ENCODE data around the gene FLOT2.
"Not testable (repeated sequence)": the region's sequence is repeated elsewhere in the genome, so short reads cannot be mapped to it uniquely, and the experiment has no call there.

FLOT2 gene

DNA sequence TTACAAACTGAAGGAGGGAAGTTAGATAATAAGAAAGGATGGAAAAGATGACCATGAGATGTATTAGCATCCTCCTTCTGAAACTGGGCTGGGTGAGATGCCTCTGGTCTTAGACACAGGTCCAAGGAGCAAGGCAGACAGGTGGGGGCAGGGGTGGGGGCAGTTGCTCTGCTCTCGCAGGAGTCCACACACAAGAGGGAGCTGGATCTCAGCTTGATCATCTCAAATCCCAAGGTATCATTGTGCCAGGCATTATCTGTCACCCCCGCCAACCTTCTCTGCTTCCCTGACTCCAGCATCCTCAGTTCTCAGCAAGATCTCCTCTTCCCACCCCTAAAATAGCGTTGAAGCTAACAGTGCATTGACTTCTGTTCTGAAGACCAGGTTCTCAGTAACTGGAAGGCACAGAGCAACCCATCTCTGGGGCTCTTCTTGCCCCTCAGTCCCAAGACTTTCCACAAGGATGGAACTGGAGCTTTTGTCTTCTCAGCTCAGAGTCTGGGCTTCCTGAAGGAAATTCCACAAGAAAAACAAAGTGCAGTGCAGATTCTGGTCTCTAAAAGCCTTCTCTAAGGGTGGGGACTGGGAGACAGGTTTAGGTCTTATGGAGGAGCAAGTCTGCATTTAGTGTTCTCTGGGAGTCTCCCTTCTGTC, 1.6 kb downstream of the FLOT2 start:
- no peak for DNase-seq

DNA sequence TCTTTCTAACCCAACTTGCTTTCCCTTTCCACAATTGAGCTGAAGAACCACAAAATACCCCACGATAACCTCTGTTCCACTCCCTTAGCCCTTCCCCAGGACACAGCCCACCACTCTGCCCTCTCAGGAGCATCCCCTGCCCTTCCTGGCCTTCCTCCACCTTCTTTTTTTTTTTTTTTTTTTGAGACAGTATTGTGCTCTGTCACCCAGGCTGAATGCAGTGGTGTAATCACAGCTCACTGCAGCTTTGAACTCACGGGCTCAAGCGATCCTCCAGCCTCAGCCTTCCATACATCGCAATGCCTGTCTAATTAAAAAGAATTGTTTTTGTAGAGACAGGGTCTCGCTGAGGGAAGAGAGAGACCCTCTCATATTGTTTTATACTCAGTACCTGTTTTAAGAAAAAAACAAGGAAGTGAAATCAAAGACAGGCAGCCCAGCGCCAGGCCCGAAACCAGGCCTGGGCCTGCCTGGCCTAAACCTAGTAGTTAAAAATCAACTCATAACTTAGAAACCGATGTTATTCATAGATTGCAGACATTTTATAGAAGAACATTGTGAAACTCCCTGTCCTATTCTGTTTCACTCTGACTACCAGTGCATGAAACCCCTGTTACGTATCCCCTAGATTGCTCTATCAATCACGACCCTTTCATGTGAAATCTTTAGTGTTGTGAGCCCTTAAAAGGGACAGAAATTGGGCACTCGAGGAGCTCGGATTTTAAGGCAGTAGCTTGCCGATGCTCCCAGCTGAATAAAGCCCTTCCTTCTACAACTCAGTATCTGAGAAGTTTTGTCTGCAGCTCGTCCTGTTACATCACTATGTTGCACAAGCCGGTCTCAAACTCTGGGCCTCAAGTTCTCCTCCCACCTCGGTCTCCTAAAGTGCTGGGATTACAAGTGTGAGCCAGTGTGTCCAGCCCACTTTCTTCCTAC, 4.0 kb downstream of the FLOT2 start:
- peak; percentile 25 to 51 for DNase-seq

- no peak for DNase-seq
Observed at GRCh38 chr17:28892024-28892423, 5.5 kb downstream of the FLOT2 start.

GRCh38 chr17:28891201-28891600, 6.3 kb downstream of the FLOT2 start:
- no peak for DNase-seq

- DNase-seq, result no peak
Observed at GRCh38 chr17:28889996-28890395, 7.5 kb downstream of the FLOT2 start.

DNA sequence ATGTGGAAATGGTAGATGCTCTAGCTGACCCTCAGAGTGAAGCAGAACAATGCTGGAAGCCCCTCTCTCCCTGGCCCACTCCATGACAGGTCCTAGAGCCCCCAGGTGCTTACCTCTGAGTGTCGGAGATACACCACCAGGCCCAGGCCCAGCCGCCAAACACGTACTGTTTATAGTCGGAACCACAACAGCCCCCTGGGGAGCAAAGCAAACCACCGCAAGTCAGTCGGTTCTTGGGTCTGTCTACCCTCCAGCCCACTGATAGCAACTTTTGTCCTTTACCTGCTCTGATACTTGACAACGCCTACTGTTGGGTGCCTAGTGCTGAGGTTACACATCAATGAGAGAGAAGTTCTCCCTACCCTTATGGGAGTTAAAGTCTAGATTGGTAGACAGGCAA, 8.7 kb downstream of the FLOT2 start:
- no peak for DNase-seq

DNA sequence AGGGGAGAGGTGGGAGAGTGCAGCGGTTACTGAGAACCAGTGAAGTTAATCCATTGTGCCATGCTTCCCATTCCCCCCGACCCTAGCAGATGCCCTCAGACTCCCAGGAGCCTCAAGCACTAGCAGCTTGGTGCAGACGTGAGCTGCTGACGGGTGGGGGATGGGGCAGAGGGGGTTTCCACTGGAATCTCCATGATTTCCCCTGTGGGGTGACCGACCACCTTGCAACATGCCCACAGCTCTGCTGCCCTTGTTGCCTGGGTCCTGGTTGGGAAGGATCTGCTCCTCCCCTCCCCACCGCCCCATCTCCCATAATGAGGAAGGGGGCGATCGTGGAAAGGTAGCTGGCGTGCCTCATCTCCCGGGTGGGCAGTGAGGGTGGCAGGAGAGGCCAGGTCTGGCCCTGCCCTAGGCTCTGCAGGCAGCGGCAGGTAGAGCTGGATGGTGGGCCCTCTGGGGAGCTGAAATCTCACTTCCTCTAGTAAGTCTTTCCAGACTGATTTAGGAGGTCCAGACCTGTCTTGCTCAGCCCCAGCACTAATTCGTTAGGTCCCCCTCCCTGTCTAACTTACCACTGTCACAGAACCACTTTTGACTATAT, 9.6 kb downstream of the FLOT2 start:
- DNase-seq, result no peak

DNA sequence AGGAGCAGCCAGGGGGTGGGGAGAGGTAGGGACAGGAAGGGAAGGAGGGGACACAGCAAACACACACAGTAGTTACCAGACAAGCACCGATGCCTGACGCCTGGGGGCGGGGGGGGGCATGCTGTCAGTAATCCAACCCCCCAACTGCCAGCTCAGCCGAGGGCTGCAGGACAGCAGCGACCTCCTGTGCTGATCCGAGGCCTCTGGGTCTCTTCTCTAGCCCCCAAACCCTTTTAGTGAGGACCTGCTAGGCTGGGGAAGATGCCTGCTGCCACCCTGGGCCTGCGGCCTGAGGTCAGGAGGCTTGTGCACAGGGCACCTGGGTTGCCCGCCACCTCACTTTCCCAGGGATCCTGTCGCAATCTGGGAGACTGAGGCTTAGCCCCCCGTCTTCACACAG, 11.6 kb downstream of the FLOT2 start:
- DNase-seq, result no peak

DNA sequence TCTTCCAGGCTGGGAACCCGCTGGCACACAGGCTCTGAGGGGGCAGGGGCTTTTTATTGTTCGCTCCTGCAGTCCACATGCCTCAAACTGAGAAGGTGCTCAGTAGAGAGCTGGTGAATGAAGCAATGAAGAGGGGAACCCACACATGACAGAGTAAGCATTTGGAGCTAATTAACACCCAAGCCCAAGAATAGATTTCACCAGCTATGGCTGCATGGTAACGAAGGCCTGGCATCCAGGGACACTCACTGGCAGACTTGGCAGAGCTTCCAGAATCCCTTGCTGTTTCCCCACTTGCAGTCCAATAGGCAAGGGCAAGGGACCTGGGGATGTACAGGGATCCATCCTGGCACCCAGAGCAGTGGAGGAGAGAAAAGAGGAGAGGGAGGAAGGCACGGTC, 12.2 kb downstream of the FLOT2 start:
- no peak for DNase-seq

DNA sequence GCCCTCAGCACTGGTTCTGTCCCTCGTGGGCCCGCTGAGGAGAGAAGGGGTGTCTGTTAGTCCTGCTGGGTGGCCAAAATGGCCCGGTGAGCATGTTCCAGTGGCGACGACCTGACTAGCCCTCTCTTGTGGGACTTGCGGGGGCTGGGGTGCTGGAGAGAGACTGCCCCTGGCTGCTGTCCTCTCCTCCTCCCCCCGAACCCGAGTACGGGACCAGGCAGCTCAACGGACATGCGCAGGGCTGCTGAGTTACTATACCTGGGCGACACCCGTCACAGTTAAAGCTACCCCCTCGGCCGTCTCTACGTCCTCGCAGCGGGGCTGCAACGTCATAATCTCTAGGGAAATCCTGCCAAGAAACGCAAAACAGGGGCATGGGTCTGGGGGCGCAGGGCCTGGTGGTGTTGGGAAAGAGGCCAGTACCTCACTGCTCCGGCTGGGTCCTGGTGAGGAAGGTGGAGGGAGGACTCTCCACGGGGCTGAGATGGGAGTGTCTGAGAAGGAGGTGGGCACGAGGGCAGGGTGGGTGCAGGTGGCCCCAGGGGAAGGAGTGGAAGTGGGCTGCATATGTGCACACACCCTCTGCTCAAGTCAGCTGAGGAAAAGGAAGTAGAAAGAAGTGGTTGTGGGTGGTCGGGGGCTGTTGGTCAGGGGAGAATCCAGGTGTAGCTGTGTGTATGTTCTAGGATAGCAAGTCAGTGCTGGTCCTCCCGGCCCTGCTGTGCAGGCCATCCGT, 13.4 kb downstream of the FLOT2 start:
- DNase-seq, result no peak

GRCh38 chr17:28882154-28882895, 15.2 kb downstream of the FLOT2 start:
- no peak for DNase-seq

GRCh38 chr17:28881533-28882056, 15.9 kb downstream of the FLOT2 start:
- DNase-seq, result no peak

DNA sequence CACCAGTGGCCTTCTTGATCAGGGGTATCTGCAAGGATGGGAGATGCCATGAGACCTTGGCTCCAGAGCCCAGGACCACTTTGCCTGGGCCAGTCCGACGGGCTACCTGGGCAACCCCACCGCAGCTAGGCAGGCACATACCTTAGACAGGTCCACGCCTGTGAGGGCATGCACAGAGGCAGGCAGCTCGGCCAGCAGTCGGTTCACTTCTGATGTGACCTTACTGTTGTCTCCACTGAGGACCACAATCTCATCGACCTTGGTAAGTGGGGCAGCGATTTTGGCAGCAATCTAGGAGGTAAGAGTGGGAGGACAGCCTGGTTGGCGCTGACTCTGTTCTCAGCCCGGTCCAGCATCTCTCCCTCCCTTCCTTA, 17.0 kb downstream of the FLOT2 start:
- DNase-seq, result no peak

DNA sequence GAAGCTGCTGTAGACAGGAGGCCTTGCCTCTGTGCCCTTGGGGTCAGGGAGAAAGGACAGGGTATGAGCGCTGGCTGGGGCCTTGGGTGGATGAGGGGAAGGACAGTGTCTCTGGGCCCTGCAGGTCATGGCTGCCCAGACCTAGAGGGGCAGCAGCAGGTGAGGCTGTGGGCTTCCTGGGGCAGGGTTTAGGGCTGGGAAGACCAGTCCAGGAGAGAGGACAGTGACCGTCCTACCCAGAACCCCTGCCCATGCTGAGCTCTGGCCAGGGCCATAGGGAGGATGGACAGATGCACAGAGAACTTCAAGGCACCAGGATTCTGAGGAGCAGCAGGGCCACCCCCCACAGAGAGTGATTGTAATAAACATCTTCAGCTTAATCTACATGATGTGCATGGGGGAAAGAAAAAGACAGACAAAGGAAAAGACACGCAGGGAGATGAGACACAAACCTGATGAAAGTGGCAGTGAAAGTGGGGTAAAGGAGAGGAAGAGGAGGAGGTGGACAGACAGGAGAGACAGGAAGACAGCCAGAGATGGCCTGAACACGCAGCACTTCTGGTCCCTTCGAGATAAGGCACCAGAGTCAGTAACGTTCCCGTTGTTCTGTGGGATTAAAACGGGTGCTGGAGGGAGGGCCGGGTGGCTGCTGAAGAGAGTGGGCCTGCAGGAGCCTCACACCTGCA, 17.5 kb downstream of the FLOT2 start:
- no peak for DNase-seq

- DNase-seq, result no peak
Observed at GRCh38 chr17:28878981-28879380, 18.6 kb downstream of the FLOT2 start.

- no peak for DNase-seq
Observed at GRCh38 chr17:28878158-28878910, 19.2 kb downstream of the FLOT2 start.

DNA sequence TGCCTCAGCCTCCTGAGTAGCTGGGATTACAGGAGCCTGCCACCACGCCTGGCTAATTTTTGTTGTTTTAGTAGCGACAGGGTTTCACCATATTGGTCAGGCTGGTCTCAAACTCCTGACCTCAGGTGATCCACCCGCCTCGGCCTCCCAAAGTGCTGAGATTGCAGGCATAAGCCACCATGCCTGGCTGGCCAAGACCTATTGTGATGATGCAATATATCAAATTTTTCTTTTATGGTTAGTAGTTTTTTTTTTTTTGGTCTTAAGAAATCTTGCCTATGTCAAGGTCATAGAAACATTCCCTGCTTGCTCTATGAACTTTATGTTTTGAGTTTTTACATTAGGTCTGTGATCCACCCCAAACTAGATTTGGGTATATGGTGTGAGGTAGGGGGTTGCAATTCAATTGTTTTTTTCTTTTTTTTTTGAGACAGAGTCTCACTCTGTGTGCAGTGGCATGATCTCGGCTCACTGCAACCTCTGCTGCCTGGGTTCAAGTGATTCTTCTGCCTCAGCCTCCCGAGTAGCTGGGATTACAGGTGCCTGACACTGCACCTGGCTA, 20.3 kb downstream of the FLOT2 start:
- DNase-seq, result not testable (repeated sequence)

GRCh38 chr17:28875848-28876550, 21.5 kb downstream of the FLOT2 start:
- no peak for DNase-seq

- no peak for DNase-seq
Observed at GRCh38 chr17:28874750-28875149, 22.8 kb downstream of the FLOT2 start.

DNA sequence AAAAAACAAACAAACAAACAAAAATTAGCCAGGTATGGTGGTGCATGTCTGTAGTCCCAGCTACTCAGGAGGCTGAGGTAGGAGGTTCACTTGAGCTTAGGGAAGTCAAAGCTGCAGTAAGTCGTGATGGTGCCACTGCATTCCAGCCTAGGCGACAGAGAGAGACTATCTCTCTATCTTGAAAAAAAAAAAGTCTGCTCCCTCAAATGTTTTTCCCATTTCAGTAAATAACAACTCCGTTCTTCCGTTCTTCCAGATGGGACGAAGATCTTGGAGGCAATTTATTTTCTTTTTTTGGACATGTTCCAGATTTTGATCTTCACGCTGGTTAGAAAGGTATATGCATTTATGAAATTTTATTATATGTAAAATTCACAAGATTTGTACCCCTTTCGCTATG, 23.7 kb downstream of the FLOT2 start:
- DNase-seq, result no peak

All from CD4-positive, alpha-beta T cell treated with Interleukin-4 for 1 hour (primary cell).